ENCODE data around the gene NEDD4L. TPM values are rescaled to one million over a fixed set of nuclear protein-coding genes. Genes with fewer than 3 reads are reported as not detected.

NEDD4L gene
- total RNA-seq, 1 donor from 2014 or later = 93.9 TPM

DNA sequence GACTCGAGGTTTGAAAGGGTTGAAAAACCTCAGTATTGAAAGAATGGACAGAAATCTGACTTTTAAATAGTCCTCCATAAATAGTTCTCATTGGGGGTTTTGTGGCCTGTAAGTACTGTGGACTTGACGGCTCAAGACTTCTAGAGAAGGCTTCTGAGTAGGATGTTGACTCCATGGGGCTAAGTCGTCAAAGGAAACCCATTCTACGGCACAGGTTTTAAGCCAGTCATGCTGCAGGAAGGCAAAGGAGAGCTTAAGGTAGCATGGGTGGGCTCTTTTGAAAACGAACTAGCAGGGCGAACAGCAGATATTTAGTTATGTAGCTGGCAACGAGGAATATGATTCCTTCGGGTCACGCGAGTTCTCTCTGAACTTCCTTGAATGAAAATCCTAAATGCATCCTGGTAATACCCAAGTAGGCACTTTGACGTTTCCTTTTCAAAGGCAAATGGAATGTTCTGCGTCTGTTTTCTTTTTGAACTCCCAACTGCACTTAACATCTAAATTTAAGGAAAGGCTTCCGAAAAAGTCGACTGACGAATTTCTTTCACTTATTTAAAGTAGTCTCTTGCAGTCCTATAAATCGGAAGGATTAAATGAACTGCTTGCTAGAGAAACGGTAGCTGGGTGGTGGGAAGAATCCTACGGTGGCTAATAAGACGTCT lies 1.1 kb upstream of the NEDD4L start:
- peak overlapping the region; percentile 82 for H2AFZ ChIP-seq (ENCODE audit: low read depth, low read length)

DNA sequence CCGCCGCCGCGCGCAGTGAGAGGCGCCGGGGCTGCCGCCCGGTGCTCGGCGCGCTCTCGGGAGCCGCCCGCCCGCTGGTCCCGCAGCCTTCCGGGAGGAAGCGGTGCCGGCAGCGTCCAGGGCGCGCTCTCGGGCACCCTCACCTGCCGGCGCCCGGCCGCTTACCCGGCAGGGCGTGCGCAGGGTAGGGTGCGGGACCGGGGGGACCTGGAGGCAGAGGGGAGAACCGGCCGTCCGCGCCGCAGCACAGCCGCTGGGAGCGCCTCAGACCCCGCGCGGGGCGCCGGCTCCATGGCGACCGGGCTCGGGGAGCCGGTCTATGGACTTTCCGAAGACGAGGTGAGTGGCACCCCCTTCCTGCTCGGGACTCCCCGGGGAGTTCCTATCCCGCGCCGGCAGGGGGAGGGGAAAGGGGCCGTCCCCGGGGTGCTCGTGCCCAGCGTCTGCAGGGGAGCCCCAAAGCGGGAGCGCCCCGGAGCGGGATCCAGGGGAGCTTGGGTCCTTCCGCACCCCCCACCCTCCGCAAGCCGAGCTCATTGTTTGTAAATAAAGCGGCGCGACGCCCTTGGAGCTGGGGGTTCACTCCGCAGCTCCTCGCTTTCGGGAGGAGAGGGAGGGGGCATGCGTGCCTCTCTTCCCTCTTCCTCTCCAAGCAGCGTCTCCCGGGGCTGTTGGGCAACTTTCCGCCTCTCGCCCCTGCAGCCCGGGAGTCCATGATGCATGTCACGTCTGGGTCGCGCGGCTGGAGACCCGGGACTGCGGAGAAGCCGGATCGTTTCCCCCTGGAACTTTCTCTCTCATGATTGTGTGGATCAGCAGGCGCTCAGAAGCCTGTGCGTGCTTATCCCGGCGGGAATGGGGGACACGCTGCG lies 580 bp downstream of the NEDD4L start:
- peak overlapping the region; percentile 90 for H3K27ac Mint-ChIP-seq (ENCODE audit: unreplicated experiment)
- Histone ChIP-seq H3K36me3 (ENCODE audit: insufficient read depth, low read length) (no peaks in the 10 kb centered on the region), H3K4me1 (ENCODE audit: insufficient read depth, low read length) (peaks cover 33% of the 10 kb centered on the region), H3K4me2 (ENCODE audit: low read length) (peak overlapping the region; percentile 96), H3K27ac (ENCODE audit: low read depth, low read length) (peak overlapping the region; percentile 34), H4K20me1 (ENCODE audit: insufficient read depth, low read length) (no peaks in the 10 kb centered on the region), H3K79me2 (ENCODE audit: insufficient read depth, low read length) (peaks cover 2% of the 10 kb centered on the region), H3K9me3 (ENCODE audit: insufficient read depth, low read depth, low read length) (no peaks in the 10 kb centered on the region), H3K9ac (ENCODE audit: low read length) (peak overlapping the region; percentile 88), H3K27me3 (ENCODE audit: insufficient read depth, low read length) (no peaks in the 10 kb centered on the region), H3K4me3 (ENCODE audit: insufficient read depth, low read depth, low read length) (peak overlapping the region; percentile 80), H2AFZ (ENCODE audit: low read depth, low read length) (peak overlapping the region; percentile 81)
- peaks cover 3% of the 10 kb centered on the region for H3K27me3 Mint-ChIP-seq (ENCODE audit: low read depth, unreplicated experiment)
- FAIRE-seq (no peak), DNase-seq (ENCODE audit: low read depth) (no peak)
- no peaks in the 10 kb centered on the region for H3K9me3 Mint-ChIP-seq (ENCODE audit: unreplicated experiment)
- H3K4me1 Mint-ChIP-seq (ENCODE audit: low read depth, unreplicated experiment) = peaks cover 17% of the 10 kb centered on the region
- peak overlapping the region; percentile 99 for H3K4me3 Mint-ChIP-seq (ENCODE audit: unreplicated experiment)
- H3K36me3 Mint-ChIP-seq (ENCODE audit: low read depth, unreplicated experiment) = peaks cover 1% of the 10 kb centered on the region
- no peak for TF ChIP-seq EZH2 (IDR thresholded peaks at IDR 0.05; ENCODE audit: insufficient read depth, low read length)
- TF ChIP-seq, protein P1, sequence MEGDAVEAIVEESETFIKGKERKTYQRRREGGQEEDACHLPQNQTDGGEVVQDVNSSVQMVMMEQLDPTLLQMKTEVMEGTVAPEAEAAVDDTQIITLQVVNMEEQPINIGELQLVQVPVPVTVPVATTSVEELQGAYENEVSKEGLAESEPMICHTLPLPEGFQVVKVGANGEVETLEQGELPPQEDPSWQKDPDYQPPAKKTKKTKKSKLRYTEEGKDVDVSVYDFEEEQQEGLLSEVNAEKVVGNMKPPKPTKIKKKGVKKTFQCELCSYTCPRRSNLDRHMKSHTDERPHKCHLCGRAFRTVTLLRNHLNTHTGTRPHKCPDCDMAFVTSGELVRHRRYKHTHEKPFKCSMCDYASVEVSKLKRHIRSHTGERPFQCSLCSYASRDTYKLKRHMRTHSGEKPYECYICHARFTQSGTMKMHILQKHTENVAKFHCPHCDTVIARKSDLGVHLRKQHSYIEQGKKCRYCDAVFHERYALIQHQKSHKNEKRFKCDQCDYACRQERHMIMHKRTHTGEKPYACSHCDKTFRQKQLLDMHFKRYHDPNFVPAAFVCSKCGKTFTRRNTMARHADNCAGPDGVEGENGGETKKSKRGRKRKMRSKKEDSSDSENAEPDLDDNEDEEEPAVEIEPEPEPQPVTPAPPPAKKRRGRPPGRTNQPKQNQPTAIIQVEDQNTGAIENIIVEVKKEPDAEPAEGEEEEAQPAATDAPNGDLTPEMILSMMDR (IDR thresholded peaks at IDR 0.05; ENCODE audit: insufficient read depth, low read depth, low read length) = no peak

More for the DNA sequence above, 1.1 kb upstream of the NEDD4L start:
- Histone ChIP-seq H3K4me2 (ENCODE audit: low read length) (peak overlapping the region; percentile 96), H3K4me1 (ENCODE audit: insufficient read depth, low read length) (peaks cover 25% of the 10 kb centered on the region), H3K79me2 (ENCODE audit: insufficient read depth, low read length) (peaks cover under 1% of the 10 kb centered on the region), H3K27ac (ENCODE audit: low read depth, low read length) (no peak overlapping the region), H3K27me3 (ENCODE audit: insufficient read depth, low read length) (no peaks in the 10 kb centered on the region), H3K36me3 (ENCODE audit: insufficient read depth, low read length) (no peaks in the 10 kb centered on the region), H4K20me1 (ENCODE audit: insufficient read depth, low read length) (no peaks in the 10 kb centered on the region), H3K4me3 (ENCODE audit: insufficient read depth, low read depth, low read length) (peak overlapping the region; percentile 80), H3K9ac (ENCODE audit: low read length) (peak overlapping the region; percentile 88), H3K9me3 (ENCODE audit: insufficient read depth, low read depth, low read length) (no peaks in the 10 kb centered on the region)
- peaks cover 3% of the 10 kb centered on the region for H3K27me3 Mint-ChIP-seq (ENCODE audit: low read depth, unreplicated experiment)
- no peak for FAIRE-seq
- H3K36me3 Mint-ChIP-seq (ENCODE audit: low read depth, unreplicated experiment) = peaks cover 1% of the 10 kb centered on the region
- DNase-seq (ENCODE audit: low read depth) = no peak
- TF ChIP-seq EZH2 (IDR thresholded peaks at IDR 0.05; ENCODE audit: insufficient read depth, low read length) = no peak
- TF ChIP-seq, protein P1 (IDR thresholded peaks at IDR 0.05; ENCODE audit: insufficient read depth, low read depth, low read length) = no peak
- H3K27ac Mint-ChIP-seq (ENCODE audit: unreplicated experiment) = peak overlapping the region; percentile 22
- H3K4me3 Mint-ChIP-seq (ENCODE audit: unreplicated experiment) = peak overlapping the region; percentile 87
- no peaks in the 10 kb centered on the region for H3K9me3 Mint-ChIP-seq (ENCODE audit: unreplicated experiment)
- H3K4me1 Mint-ChIP-seq (ENCODE audit: low read depth, unreplicated experiment) = peaks cover 14% of the 10 kb centered on the region
